T-cell (primary cell): Measurements from ENCODE around the gene DELE1. TPM values are rescaled to one million over a fixed set of nuclear protein-coding genes. Genes with fewer than 3 reads are reported as not detected.

Source experiments
- ATAC-seq, 4 experiments: fragments of 200-7000 bp in 3 of 4; fragments of 150-1000 bp in 1 of 4; cut with Tn5 transposase; replicated peaks in 1 of 4; 1 replicate in 3 of 4; 2 replicates in 1 of 4; pipeline ENCODE4 v1.10.0; 2021; ENCODE audit warnings: moderate library complexity in 3 of 4, mild to moderate bottlenecking in 2 of 4, moderate number of reproducible peaks in 1 of 4
- CTCF ChIA-PET, 2 donors: fragments of 300-600 bp; sonication (Branson Sonifier 250); formaldehyde crosslinking; loops; one replicate each; lab custom pipeline; 2022; ENCODE audit warnings: antibody characterized with exemption in 2 of 2; lab: Charles Lee
- POLR2A ChIA-PET, 2 donors: fragments of 300-600 bp; sonication (Branson Sonifier 250); formaldehyde crosslinking; loops; one replicate each; lab custom pipeline; 2022; ENCODE audit warnings: antibody characterized with exemption in 2 of 2; lab: Charles Lee
- DNase-seq, 35 experiments: peaks; one replicate each; pipeline versions ENCODE4 v3.0.0 to v3.0.0-alpha.2; 2013 to 2023
- H3K27ac ChIP-seq: one replicate; pipeline ENCODE4 v1.5.1; 2013; ENCODE audit warnings: low read length
- H3K27me3 ChIP-seq, 2 experiments: replicated peaks in 1 of 2; 1 replicate in 1 of 2; 2 replicates in 1 of 2; pipeline versions ENCODE4 v1.6.1 to v1.7.0; 2013; ENCODE audit warnings: low read length in 1 of 2, mixed read lengths in 1 of 2; ENCODE audit not compliant: control insufficient read depth in 2 of 2, insufficient read depth in 2 of 2; ENCODE audit errors: extremely low read depth in 1 of 2
- H3K36me3 ChIP-seq, 2 donors: 1 replicate in 1 of 2; 2 replicates in 1 of 2; pipeline versions ENCODE4 v1.6.1 to v1.7.0; 2013; ENCODE audit warnings: low read length in 1 of 2; ENCODE audit not compliant: control insufficient read depth in 2 of 2, insufficient read depth in 1 of 2; ENCODE audit errors: extremely low read depth in 1 of 2
- H3K4me1 ChIP-seq, 2 experiments: 1 replicate in 1 of 2; 2 replicates in 1 of 2; pipeline versions ENCODE4 v1.6.1 to v1.7.0; 2013; ENCODE audit warnings: low read length in 2 of 2, mixed read lengths in 1 of 2; ENCODE audit not compliant: insufficient read depth in 2 of 2, control insufficient read depth in 1 of 2; ENCODE audit errors: extremely low read depth in 1 of 2
- H3K4me3 ChIP-seq, 2 donors: 1 replicate in 1 of 2; 2 replicates in 1 of 2; pipeline versions ENCODE4 v1.5.1 to v1.7.0; 2013; ENCODE audit warnings: mild to moderate bottlenecking in 2 of 2, low read length in 1 of 2, moderate library complexity in 1 of 2; ENCODE audit not compliant: control insufficient read depth in 1 of 2; ENCODE audit errors: extremely low read depth in 1 of 2
- H3K9me3 ChIP-seq: 2 replicates; pipeline ENCODE4 v1.7.0; 2013
- H3K27ac Mint-ChIP-seq, 2 donors: one replicate each; pipeline ENCODE4 v1.8.0; 2020 to 2021; ENCODE audit warnings: mild to moderate bottlenecking in 2 of 2, mixed read lengths in 2 of 2
- H3K27me3 Mint-ChIP-seq, 2 donors: one replicate each; pipeline ENCODE4 v1.8.0; 2021 to 2022; ENCODE audit warnings: mixed read lengths in 2 of 2
- H3K36me3 Mint-ChIP-seq: one replicate; pipeline ENCODE4 v1.8.0; 2021; ENCODE audit warnings: mixed read lengths
- H3K4me1 Mint-ChIP-seq, 3 donors: one replicate each; pipeline ENCODE4 v1.8.0; 2020 to 2022; ENCODE audit warnings: mixed read lengths in 3 of 3, mild to moderate bottlenecking in 1 of 3
- H3K4me3 Mint-ChIP-seq, 3 donors: one replicate each; pipeline ENCODE4 v1.8.0; 2020 to 2022; ENCODE audit warnings: mild to moderate bottlenecking in 3 of 3, mixed read lengths in 3 of 3, moderate library complexity in 3 of 3
- H3K9me3 Mint-ChIP-seq, 3 donors: one replicate each; pipeline ENCODE4 v1.8.0; 2020 to 2022; ENCODE audit warnings: mixed read lengths in 3 of 3
- WGBS: methylation state at CpG from one replicate; pipeline ENCODE4 v1.1.5; 2013; ENCODE audit warnings: missing lambda C conversion rate; ENCODE audit not compliant: insufficient coverage; 5-methylcytosine and 5-hydroxymethylcytosine counted together
- total RNA-seq, 35 experiments: library from RNA in 6 of 35; stranded (reverse) in 6 of 35; fragments of 120-200 nt in 1 of 35; gene quantifications; one replicate each; pipeline versions ENCODE4 v1.2.1 to v1.2.4 and lab custom pipeline; 2013 to 2026

Gene DELE1
- total RNA-seq, 5 donors from 2014 or later (not counting 1 experiment from before 2014, with no cell fraction given): 80.3 to 130 (median 85.2) TPM

DNA sequence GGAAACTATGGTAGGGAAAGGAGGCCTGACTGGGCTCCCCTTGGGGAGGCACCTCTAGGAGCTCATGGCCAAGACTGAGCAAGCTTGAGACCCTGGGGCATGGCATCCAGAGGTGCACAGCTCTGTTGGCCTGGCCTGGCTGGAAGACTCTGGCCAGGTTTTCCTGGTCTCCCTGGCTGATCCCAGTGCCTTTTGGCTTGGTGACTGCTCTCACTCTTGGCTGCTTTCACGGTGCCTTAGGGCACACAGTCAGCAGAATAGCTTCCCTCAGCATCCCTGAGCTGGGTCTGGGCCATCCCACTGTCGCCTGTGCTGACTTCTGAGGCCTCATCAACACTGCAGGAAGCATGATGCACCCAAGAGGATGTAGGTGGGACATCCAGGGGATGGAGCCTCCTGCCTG lies 13.4 kb upstream of the DELE1 start:
- H3K9me3 Mint-ChIP-seq: no peaks in the 10 kb centered on the region
- ATAC-seq: no peak
- CTCF ChIA-PET: no interaction called here
- Histone ChIP-seq H3K27me3 (peaks cover 2 to 28% of the 10 kb centered on the region in 2 experiments), H3K4me3 (no peak overlapping the region), H3K36me3 (no peaks in the 10 kb centered on the region), H3K27ac (no peak overlapping the region), H3K9me3 (no peaks in the 10 kb centered on the region), H3K4me1 (peaks cover 0 to 11% of the 10 kb centered on the region in 2 experiments)
- DNase-seq: no peak
- no peaks in the 10 kb centered on the region for H3K36me3 Mint-ChIP-seq
- 83% methylated on average over 1 of the region's 2 CpGs for WGBS
- no peak overlapping the region for H3K4me3 Mint-ChIP-seq
- peaks cover 11 to 15% (median 15%) of the 10 kb centered on the region in 3 donors for H3K4me1 Mint-ChIP-seq
- POLR2A ChIA-PET: interaction anchor here in 1 of 2 donors (0.6 kb wide), 1 partner anchor 85 kb away, joined by 3 read pairs; no protein-coding TSS in a partner anchor
- peaks cover 18 to 29% of the 10 kb centered on the region in 2 donors for H3K27me3 Mint-ChIP-seq
- no peak overlapping the region for H3K27ac Mint-ChIP-seq

DNA sequence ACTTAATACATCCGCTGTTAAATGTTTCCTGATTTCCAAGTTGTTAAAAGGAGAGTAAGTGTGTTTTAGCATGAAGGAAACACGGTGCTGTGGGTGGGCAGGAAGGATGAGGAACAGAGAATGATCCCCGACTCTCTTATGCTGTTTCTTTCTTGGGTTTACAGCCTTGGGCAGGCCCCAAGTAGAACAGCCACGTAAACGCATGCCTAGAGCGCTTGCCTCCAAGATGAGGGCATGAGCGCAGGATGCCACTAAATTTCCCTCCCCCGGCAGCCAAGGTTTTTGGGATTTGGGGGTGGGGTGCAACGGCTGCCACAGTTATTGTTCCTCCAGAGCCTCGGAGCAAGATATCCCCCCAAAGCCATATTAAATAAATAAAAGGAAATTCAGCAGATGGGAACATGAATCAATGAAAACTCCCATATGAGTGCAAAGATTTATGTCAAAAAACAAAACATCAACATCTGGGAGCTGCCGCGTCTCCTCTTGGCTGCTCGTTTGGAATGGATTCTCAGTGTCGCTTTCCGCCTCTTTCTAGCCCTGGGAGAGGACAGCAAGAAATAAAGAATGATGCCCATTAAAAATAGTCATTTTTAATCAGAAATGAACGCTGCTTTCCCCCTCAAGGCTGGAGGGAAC lies 10.0 kb upstream of the DELE1 start:
- DNase-seq (no peak), ATAC-seq (no peak)
- H3K9me3 ChIP-seq: no peaks in the 10 kb centered on the region
- H3K4me1 Mint-ChIP-seq: peaks cover 11 to 15% (median 15%) of the 10 kb centered on the region in 3 donors
- peak overlapping the region in 2 of 3 donors; percentile 47 to 52 for H3K4me3 Mint-ChIP-seq
- H3K27ac Mint-ChIP-seq: no peak overlapping the region
- no peaks in the 10 kb centered on the region for H3K36me3 ChIP-seq
- ChIA-PET POLR2A (no interaction called here), CTCF (interaction anchor here (0.5 to 0.6 kb wide), 2 partner anchors 10 to 99 kb away, joined by 3 read pairs; no protein-coding TSS in a partner anchor)
- H3K27me3 Mint-ChIP-seq: peaks cover 28 to 42% of the 10 kb centered on the region in 2 donors
- no peak overlapping the region for H3K27ac ChIP-seq
- no peaks in the 10 kb centered on the region for H3K36me3 Mint-ChIP-seq
- H3K27me3 ChIP-seq: peaks cover 2 to 35% of the 10 kb centered on the region in 2 experiments
- H3K4me3 ChIP-seq: peak overlapping the region; percentile 10 to 49
- H3K9me3 Mint-ChIP-seq: no peaks in the 10 kb centered on the region
- WGBS: 0% methylated on average over 1 of the region's 16 CpGs
- peaks cover 0 to 11% of the 10 kb centered on the region in 2 experiments for H3K4me1 ChIP-seq

DNA sequence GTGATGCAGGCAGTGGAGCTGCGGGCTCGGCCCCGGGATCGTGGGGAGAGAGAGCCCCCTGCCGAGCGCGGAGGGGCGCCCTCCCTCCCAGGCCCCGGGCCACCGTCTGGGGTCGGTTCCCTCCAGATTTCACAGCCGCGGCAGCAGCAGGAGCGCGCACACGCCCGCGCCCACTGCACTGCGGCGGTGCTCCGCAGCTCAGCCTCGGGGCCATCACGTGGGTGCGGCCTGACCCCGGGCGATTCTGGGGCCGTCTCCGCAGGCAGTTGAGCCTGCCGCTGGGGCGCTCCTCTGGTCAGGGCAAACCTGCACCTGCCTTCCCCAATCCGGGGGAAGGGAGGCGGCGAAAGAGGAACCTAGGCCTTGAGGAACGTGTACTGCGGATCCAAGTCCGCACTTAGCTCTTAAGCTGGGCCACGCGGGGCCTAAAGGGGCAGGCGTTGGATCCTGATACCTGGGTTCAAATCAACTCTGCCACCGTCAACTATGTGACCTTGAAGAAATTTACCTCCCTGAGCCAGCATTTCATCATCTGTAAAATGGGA lies 9.4 kb upstream of the DELE1 start:
- Histone ChIP-seq H3K4me1 (peaks cover 0 to 11% of the 10 kb centered on the region in 2 experiments), H3K27me3 (peaks cover 2 to 35% of the 10 kb centered on the region in 2 experiments), H3K36me3 (no peaks in the 10 kb centered on the region), H3K27ac (no peak overlapping the region), H3K9me3 (no peaks in the 10 kb centered on the region), H3K4me3 (peak overlapping the region; percentile 10 to 49)
- Mint-ChIP-seq H3K4me1 (peaks cover 11 to 15% (median 15%) of the 10 kb centered on the region in 3 donors), H3K27me3 (peaks cover 28 to 42% of the 10 kb centered on the region in 2 donors), H3K4me3 (peak overlapping the region in 2 of 3 donors; percentile 28 to 52), H3K27ac (no peak overlapping the region), H3K36me3 (no peaks in the 10 kb centered on the region), H3K9me3 (no peaks in the 10 kb centered on the region)
- DNase-seq (peak in 14 of 35 experiments; percentile 5 to 41 (median 12)), ATAC-seq (peak; percentile 50 to 79 (median 78))
- POLR2A ChIA-PET: interaction anchor here in 1 of 2 donors (1.2 kb wide), 1 partner anchor 26 kb away, joined by 3 read pairs; no protein-coding TSS in a partner anchor
- WGBS: 2% methylated on average over 29 of the region's 40 CpGs
- CTCF ChIA-PET: interaction anchor here in 1 of 2 donors (0.6 kb wide), 1 partner anchor 9 kb away, joined by 3 read pairs; no protein-coding TSS in a partner anchor

DNA sequence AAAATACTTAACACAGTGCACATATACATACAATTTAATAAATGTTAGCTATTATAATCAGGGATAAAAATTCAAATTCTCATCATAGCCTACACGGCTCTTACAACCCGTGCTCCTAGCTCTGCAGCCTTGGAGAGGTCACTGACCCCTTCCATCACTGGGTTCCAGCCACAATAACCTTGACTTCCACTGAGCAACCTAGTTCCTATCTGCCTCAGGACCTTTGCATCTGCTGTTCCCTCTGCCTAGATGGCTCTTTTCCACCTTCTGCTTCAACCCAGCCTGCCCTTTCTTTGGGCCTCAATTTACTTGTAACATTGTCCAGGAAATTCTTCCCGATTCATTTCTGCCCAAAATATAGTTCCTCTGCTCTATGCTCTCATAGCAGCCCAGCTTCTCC lies 8.9 kb upstream of the DELE1 start:
- Histone ChIP-seq H3K36me3 (no peaks in the 10 kb centered on the region), H3K27ac (no peak overlapping the region), H3K4me1 (peaks cover 0 to 11% of the 10 kb centered on the region in 2 experiments), H3K27me3 (peaks cover 2 to 35% of the 10 kb centered on the region in 2 experiments), H3K4me3 (no peak overlapping the region), H3K9me3 (no peaks in the 10 kb centered on the region)
- no peak for ATAC-seq
- 93% methylated on average over 2 of the region's 3 CpGs for WGBS
- Mint-ChIP-seq H3K36me3 (no peaks in the 10 kb centered on the region), H3K4me1 (peaks cover 11 to 15% (median 15%) of the 10 kb centered on the region in 3 donors), H3K4me3 (peak overlapping the region; percentile 11 to 52 (median 28)), H3K9me3 (no peaks in the 10 kb centered on the region), H3K27ac (no peak overlapping the region), H3K27me3 (peaks cover 28 to 42% of the 10 kb centered on the region in 2 donors)
- no peak for DNase-seq
- ChIA-PET POLR2A (interaction anchor here in 1 of 2 donors (1.2 kb wide), 1 partner anchor 26 kb away, joined by 3 read pairs; no protein-coding TSS in a partner anchor), CTCF (interaction anchor here in 1 of 2 donors (0.6 kb wide), 2 partner anchors 81 to 323 kb away, joined by 3 read pairs; no protein-coding TSS in a partner anchor)

DNA sequence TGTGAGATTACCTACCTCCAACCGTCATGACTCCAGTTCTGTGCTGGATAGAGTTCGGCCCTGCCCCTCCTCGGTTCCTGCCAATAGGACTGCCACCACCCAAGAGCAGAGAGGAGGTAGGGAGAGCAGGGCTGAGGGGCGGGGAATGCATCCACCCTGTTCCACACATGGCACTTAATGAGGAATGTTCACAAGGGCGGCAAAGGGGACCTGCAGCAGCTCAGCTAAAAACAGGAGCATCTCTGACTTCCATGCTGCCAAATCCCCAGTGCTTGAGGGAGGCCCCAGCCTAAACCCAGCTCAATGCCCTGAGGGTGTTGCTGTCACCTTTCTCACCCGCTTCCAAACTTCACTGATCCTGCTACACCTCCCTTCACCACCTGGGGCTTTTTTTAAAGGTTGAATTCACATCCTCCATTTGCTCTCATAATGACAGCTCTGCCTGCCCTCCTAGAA lies 7.8 kb upstream of the DELE1 start:
- peaks cover 11 to 15% (median 15%) of the 10 kb centered on the region in 3 donors for H3K4me1 Mint-ChIP-seq
- Histone ChIP-seq H3K9me3 (no peaks in the 10 kb centered on the region), H3K27me3 (peaks cover 2 to 30% of the 10 kb centered on the region in 2 experiments), H3K4me3 (no peak overlapping the region), H3K36me3 (no peaks in the 10 kb centered on the region), H3K4me1 (peaks cover 0 to 11% of the 10 kb centered on the region in 2 experiments), H3K27ac (no peak overlapping the region)
- ATAC-seq: no peak
- no peak overlapping the region for H3K27ac Mint-ChIP-seq
- H3K36me3 Mint-ChIP-seq: no peaks in the 10 kb centered on the region
- DNase-seq: no peak
- CTCF ChIA-PET: interaction anchor here (0.6 to 1.0 kb wide), 4 partner anchors 24 to 209 kb away, joined by 3 to 6 read pairs (median 3); no protein-coding TSS in a partner anchor
- H3K27me3 Mint-ChIP-seq: peaks cover 28 to 42% of the 10 kb centered on the region in 2 donors
- POLR2A ChIA-PET: interaction anchor here in 1 of 2 donors (0.7 kb wide), 1 partner anchor 9 kb away, joined by 17 read pairs; no protein-coding TSS in a partner anchor
- no peaks in the 10 kb centered on the region for H3K9me3 Mint-ChIP-seq
- WGBS: 100% methylated on average over 1 of the region's 6 CpGs
- no peak overlapping the region for H3K4me3 Mint-ChIP-seq

DNA sequence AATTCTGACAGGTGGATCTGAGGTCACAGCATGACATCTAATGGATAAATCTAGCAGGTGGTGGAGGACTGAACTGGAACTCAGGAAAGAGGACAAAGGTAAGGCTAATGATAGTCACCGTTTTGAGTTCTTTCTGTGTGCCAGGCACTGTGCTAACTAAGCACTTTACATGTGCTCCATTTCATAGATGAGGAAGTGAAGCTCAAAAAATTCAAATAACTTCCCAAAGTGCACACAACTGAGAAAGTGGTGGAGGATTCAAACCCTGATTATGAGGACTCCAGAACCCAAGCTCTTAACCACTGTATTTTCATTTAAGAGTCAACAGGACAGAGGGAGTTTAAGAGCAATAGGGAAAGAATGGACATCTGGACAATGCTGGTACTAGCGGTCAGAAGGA lies 7.1 kb upstream of the DELE1 start:
- Histone ChIP-seq H3K4me3 (no peak overlapping the region), H3K36me3 (no peaks in the 10 kb centered on the region), H3K9me3 (no peaks in the 10 kb centered on the region), H3K27me3 (peaks cover 2 to 30% of the 10 kb centered on the region in 2 experiments), H3K4me1 (peaks cover 0 to 11% of the 10 kb centered on the region in 2 experiments), H3K27ac (no peak overlapping the region)
- H3K27me3 Mint-ChIP-seq: peaks cover 28 to 42% of the 10 kb centered on the region in 2 donors
- POLR2A ChIA-PET: no interaction called here
- ATAC-seq: no peak
- H3K9me3 Mint-ChIP-seq: no peaks in the 10 kb centered on the region
- H3K4me1 Mint-ChIP-seq: peaks cover 15 to 18% (median 15%) of the 10 kb centered on the region in 3 donors
- DNase-seq: no peak
- CTCF ChIA-PET: interaction anchor here in 1 of 2 donors (1.0 kb wide), 1 partner anchor 210 kb away, joined by 3 read pairs; no protein-coding TSS in a partner anchor
- H3K36me3 Mint-ChIP-seq: no peaks in the 10 kb centered on the region
- no peak overlapping the region for H3K27ac Mint-ChIP-seq
- no peak overlapping the region for H3K4me3 Mint-ChIP-seq
- 30% methylated on average over 1 of the region's 2 CpGs for WGBS
